GM21825 (cell line): Measurements from ENCODE around the gene PCCA.

Source experiments
- ATAC-seq: cut with Tn5 transposase; IDR thresholded peaks from one replicate; pipeline ENCODE4 v1.9.1; 2021; ENCODE audit warnings: mild to moderate bottlenecking, moderate library complexity; ENCODE audit not compliant: unreplicated experiment

The PCCA gene

DNA sequence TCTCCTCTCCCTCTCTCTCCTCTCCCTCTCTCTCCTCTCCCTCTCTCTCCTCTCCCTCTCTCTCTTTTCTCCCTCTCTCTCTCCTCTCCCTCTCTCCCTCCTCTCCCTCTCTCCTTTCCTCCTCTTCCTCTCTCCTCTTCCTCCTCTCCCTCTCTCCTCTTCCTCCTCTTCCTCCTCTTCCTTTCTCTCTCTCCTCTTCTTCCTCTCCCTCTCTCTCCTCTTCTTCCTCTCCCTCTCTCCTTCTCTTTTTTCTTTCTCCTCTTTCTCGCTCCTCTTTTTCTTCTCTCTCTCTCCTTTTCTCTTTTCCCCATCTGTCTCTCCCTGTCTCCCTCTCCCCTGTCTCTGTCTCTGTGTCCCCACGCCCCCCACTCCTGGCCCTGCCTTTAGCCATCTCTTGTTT is 363.0 kb downstream of the PCCA start:
- ATAC-seq = no peak

DNA sequence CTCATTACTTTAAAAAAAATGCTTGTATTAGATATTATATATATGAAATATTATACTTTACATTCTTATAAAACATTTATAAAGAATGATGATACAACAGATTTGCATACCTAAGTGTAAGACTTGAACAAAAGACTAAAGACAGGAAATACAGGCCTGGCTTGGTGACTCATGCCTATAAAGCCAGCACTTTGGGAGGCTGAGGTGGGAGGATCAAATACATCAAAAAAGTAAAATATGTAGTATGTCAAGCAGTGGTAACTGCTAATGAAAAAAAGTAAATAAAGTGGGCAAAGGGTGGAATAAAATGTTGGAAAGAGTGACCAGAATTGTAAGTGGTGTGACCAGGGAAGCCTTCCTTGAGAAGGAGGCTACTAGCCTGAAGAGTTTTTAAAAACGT is 366.0 kb downstream of the PCCA start:
- ATAC-seq = no peak

DNA sequence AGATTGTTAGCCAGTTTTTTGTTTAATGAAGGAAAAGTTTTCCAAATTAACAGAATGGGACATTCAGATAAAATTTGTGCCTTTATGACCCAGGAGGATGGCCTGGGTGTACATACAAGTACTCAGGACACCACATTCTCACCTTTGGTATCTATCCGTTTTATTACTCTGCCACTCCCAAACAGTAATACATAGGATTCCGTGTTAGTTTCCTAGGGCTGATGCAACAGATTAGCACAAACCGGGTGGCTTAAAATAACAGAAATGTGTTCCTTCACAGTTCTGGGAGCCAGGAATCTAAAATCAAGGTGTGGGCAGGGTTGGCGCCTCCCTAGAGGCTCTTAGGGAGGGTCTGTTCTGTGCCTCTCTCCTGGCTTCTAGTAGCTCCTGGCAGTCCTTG is 369.8 kb downstream of the PCCA start:
- ATAC-seq = no peak

DNA sequence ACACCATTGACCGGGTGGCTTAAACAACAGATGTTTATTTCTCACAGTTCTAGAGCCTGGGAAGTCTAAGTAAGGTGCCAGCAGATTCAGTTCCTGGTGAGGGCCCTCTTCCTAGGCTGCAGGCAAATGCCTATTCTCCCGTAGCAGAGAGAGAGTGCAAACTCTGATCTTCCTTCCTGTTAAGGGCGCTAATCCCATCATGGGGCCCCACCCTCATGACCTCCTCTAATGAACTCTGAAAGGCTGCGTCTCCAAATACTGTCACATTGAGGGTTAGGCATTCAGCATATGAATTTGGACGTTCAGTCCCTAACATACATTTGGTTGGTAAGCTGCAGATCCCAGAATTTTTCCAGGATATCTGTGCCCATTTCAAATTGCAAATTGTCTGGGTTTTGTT is 370.9 kb downstream of the PCCA start:
- ATAC-seq = no peak

DNA sequence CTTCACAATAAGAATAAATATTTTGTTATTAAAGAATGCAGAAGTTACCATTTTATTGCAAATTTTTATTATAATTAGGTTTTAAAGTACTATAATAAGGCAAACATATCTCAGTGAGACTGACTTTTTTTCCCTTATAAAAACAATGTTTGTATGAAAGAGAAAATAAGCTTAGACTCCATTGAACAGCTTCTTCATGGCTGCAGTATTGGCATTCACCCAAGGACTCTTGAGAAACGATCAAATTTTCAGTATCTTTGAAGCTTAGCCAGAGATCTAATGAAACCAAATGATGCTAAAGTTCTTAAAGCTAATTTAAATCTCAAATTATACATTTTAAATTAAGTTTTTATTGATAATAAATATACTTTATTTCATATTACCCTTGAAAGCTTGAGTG is 371.4 kb downstream of the PCCA start:
- ATAC-seq = no peak

DNA sequence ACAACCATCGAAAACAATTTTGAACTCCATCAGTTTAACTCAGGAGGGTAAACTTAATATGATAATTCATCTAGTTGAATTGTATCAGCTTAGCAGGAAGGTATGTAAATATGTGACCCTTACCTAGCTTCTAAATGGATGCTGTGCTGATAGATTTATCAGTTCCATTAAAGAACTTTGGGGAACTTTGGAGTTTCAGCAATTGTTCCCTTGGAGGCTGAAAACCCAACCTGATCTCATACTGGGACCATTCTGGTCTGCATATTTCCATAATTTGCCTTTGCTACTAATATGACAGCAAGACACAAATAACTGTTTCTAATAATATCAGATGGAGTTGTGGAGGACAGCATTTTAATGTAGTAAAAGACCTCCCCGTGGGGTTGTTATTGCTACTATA is 371.9 kb downstream of the PCCA start:
- no peak for ATAC-seq

DNA sequence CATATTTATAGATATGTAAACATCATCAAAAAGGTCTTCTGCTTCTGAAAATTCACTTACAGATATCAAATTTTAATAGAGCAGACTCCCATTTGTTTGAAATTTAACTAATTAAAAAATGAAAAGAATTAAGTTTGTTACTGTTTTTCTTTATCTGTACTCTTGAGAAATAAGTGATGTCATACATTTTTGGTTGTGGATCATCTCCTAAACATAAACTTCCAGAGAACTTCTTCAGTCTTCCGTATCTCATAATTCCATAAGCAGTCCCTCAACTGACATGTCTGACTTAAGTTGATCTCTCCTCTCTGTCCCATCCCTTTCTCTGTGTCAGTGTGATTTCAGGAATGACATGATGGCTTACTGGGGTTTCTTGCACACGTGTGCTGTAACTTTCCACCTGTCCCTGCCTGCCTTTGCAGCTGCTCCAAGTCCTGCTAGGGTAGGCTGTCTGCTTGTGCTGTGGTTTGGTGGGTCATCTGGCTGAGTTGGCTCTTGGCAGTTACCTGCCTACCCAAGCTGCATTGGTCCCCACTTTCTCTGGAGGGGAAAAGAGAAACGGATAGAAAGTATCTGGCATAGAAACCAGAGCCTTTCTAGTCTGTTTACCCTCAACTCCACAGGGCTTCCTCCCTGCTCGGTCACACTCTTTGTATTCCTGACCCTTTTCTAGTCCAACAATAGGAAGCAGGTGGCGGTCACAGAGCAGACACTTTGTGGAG is 372.6 kb downstream of the PCCA start:
- ATAC-seq = no peak

DNA sequence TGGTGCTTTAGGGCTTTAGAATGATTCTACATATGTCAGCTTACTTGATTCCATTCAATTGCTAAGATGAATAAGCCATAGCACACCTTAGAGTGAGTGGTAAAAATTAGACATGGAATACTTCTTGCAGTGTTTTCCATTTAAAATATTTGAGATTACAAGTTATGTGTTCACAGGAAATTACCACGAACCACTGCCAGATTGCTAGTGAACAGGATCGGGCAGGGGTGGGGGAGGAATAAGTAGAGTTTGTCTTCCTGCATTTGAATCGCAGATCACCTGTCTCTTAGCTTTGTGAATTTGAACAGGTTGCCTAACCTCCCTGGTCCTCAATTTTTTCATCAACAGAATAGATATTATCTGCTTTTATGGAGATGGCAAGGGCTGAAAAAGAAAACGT is 375.1 kb downstream of the PCCA start:
- ATAC-seq = no peak

DNA sequence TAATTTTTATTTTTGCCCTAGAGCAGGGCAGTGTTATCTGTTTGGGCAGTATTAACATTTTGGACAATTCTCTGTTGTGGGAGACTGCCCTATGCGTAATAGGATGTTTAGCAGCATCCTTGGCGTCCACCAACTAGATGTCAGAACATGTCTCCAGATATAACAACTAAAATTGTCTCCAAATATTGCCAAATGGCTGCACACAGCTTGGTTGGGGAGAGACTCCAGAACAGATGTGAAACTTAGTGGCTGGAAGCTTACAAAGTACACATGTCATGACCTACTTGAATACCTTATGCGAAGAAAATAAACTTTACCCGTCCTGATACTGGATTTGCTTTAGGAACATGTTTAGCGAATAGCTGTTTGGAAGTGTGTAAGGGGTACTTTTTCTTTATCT is 376.7 kb downstream of the PCCA start:
- no peak for ATAC-seq

DNA sequence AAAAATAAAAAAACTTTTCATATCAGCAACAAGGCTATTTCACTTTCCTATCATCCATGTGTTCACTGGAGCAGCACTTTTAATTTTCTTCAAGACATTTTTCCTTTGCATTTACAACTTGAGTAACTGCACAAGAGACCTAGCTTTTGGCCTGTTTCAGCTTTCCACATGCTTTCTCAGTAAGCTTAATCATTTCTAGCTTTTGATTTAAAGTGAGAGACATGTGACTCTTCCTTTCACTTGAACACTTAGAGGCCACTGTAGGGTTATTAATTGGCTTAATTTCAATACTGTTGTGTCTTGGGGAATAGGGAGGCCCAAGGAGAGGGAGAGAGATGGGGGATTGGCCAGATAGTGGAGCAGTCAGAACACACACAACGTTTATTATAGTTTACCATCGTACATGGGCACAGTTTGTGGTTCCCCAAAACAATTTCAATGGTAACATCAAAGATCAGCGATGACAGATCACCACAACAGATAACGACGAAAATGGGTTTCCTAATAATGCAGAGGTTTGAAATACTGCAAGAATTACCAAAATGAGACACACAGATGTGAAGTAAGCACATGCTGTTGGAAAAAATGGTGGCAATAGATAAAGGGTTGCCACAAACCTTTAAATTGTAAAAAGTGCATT is 382.1 kb downstream of the PCCA start:
- no peak for ATAC-seq

DNA sequence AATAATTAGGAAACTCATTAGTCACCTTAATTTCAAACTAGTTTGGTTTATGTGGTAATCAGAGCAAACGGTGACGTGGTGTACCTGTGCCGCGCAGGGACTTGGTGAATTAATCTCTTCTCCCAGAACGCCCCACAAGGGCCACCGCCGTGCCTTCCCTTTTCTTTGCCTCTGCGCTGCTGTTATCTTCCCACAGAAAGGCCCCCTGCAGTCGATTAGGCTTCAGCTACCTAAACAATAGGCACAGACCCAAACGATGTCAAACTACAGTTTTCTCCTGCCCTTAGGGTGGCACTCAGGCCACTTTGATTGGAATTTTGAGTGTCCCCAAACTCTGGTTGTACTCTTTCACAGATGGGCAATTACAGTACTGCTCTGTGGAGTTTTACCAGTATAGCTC is 384.2 kb downstream of the PCCA start:
- no peak for ATAC-seq

DNA sequence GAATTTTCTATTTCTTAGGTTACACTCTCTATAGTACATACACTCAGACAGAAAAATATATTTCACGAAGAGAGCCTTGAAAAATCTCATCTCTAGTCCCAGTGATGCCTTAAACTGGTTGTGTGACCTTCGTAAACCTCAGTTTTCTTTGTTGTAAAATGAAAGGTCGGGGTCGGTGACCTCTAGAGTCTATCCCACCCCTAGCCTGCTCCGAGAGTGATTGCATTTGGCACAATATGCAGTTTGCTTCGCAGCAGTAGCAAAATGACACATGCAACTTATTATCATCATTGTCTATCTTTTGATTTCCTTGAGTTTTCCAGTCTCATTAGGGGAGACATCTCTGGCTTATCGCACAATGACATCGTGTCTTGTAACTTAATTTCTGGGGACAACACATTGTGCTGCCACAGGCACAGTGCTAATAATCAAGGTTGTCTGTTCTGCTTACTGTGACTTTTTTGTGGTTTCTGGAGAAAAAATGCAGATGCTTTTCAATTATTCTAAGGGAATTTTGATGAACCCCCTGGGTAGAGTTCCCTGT is 384.7 kb downstream of the PCCA start:
- no peak for ATAC-seq

DNA sequence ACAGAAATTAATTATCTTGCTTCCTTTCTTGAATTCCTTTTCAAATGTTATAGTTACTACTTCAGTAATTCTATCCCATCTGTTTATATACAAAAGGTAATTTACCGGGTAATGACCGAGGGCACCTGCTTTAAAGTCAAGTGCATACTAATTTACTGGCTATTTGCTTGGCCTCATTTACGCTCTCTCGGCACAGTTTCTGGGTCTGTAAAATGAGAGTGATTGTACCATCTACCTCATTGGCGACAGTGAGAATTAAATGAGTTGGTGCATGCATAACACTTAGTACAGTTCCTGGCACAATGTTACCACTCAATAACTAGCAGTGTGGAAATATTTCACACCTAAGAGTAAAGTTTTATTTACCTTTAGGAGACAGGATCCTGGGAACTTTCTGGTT is 388.1 kb downstream of the PCCA start:
- no peak for ATAC-seq

DNA sequence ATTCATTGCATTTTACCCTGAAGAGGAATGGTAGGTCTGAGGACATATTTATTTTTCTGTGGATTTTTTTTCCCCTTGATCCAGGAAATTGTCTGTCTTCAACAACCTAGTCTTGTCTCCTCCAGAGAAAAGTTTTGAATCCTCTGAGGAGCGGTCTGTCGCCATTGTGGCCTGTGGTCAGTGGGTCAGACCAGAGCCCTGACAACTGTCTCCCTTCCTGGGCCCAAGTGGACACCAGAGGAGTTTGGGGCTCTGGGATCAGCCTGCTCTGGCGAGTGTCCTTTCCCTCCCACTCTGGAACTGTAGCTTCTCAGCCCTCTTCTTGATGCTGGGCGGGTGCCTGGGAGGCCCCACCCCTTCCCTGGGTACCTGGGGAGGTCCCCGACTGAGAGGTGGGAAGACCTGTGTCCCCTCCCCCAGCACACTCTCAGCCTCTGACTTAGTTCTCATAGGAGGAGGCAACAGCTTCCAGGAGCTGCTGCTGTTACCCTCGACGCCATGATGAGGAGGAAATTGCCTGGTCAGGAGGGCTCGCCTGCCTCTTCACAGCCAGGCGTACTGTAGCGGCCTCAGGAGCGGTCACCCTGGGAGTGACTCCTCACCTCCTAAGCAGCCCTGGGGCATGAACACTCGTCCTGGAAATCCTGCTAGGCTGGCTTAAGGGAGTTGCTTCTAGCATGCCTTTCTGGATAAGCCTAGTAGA is 389.4 kb downstream of the PCCA start:
- ATAC-seq = no peak

DNA sequence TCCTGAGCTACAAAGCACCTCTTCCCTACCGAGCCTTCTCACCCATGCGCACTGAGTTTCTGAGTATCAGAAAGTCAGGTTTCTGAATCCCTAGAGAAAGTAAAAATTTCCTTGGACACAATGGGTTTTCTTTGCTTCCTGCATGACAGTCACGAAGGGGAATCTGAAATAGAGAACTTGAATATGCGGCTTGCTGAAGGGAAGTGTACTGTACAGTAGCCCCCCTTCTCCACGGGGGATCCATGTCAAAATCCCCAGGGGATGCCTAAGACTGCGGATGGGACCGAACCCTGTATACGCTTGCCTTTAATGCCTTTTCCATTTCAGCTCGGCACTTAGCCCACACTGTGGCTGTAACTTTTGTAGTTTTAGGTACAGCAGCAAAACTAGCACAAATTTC is 391.8 kb downstream of the PCCA start:
- no peak for ATAC-seq

DNA sequence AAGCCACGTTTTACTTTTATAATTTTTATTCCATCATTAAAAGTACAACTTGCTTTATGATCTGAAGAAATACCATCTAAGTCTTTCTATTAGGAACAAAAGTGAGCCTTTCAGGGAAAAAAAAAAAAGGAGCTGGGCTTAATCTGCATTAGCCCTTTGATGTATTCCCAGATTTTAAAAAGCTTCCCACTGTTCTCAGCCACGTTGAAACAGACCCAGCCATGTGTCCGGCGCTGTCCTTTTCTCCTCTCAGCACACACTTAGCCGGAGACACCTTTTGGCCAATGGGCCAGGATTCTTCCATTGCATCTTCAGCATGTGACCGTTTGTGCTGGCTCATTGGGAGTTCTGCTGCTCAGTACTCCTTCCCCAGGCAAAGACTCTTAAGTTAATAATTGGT is 394.2 kb downstream of the PCCA start:
- no peak for ATAC-seq

DNA sequence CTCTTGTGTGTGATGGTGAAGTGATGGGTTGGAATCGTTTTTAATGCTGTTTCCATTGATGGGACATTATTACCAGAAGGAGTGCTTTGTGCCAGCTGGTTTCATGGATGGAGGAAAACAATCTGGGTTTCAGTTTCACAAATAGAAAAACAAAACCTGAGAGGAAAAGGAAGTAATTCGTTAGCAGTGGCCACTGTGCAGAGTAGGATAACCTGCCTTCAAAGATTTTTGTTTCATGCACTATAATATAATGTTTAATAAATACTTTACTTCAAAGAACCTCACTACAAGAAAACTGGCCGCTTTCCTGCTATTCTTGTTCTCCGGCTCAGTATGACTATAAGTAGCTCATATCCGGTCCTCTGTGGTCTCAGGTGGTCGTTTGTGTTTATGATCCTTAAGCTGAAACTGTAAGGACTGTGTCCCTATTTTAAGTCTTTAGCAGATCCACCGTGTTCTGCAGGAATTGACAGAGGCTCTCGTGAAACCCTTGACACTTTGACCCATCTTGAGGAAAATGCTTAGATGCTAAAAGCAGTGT is 395.0 kb downstream of the PCCA start:
- no peak for ATAC-seq

DNA sequence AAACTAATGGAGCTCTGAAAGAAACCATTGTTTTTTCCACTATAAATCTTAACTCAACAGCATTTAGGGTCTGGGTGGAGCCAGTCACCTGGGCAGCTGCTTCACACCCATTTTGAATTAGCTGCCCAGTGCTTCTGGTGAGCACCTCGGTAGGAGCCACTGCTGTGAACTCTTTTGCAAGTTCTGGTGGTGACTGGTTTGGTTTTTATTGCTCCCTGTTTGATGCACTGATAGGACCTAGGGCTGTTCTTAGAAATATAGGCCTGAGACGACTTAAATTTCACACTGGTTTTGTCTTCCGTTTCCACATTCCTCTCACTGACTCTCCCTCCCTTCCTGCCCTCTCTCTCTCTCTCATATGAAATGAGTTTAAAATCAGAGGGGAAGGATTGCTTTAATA is 395.8 kb downstream of the PCCA start:
- ATAC-seq = no peak

DNA sequence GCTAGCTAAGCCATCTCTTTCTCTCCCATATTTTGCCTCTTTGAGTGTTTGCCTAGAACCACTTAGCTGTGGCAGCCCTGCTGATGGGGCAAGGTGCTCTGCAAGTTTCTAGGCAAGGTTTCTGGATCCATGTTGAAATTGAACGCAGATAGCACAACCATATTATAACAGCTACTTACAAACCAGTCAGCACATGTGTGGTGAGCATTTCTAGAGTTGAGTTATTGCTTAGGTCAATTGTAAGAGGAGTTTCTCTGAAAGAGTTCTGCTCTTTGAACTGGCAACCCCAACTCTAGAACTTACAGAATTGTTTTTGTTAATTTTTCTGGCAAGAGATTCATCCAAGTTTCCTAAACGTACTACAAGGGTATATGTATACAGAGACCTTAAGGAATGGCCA is 396.4 kb downstream of the PCCA start:
- ATAC-seq = no peak

DNA sequence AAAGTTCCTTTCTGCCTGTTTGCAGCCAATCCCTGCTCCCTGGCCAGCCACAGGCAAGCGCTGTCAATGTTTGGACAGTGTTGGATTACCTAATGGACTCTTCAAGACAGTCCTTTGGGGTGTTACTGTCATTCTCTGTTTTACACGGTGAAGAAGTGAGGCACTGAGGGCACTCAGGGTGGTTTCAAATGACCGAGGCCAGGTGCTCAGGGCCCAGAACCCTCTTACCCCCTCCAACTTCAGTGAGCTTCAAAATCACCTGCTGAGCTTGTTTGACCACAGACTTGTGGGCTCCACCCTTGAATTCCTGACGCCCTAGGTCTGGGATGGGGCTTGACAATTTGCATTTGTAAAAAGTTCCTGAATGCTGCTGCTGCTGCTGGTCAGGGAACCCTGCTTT is 401.8 kb downstream of the PCCA start:
- no peak for ATAC-seq

DNA sequence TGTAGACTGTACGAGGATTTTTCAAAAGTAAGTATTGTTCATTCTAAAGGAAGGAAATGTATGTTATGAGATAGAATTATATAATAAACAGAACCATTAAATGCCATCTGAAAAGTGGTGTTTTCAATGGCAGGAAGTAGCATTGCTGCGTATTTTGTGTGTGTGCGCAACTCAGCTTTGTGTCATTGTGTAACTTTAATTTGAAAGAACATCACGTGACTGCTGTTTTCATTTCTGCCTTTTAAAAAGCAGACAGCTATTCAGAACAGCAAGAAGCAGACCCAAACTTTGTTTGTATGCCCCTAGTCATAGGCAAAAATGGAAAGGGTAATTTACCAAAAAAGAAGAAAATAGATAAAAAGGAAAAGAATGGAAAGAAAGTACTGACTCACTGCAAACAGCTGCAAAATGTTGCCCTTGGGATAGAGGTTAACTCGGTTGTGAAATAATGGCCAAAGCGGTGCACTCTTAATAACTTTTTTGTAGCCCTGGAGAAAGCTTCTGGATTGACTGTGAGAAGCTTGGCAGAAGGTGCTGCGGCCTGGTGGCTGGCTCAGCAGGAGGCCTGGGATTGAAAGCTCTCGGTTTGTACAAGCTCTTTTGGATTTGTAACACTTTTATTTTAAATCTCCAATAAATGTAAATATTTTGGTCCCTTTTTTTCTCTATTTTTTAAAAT is 402.4 kb downstream of the PCCA start:
- ATAC-seq = no peak
